ENCODE measurements around the gene MAGI2. TPM values are rescaled to one million over a fixed set of nuclear protein-coding genes. Genes with fewer than 3 reads are reported as not detected.

Gene MAGI2
- total RNA-seq, 3 donors from 2014 or later (not counting 1 experiment from before 2014, with no cell fraction given), result 0.09 to 0.48 (median 0.27) TPM

DNA sequence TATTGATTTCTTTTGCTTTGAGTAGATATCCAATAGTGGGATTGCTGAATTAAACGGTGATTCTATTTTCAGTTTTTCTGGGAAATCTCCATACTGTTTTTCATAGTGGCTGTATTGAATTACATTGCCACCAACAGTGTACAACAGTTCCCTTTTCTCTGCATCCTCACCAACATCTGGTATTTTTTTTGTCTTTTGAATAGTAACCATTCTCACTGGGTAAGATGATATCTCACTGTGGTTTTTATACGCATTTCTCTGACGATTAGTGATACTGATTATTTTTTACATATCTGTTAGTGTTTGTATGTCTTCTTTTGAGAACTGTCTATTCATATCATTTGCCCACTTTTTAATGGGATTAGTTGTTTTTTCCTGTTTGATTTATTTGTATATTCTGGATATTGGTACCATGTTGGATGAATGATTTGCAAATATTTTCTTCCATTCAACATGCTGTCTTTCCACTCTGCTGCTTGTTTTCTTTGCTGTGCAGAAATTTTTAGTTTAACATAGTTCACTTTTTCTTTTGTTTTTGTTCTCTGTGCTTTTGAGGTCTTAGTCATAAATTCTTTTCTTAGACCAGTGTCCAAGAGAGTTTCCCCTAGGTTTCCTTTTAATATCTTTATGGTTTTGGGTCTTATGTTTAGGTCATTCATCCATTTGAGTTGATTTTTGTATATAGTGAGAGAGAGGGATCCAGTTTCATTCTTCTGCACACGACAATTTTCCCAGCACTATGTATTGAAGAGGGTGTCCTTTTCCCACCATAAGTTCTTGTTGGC, 1070.2 kb downstream of the MAGI2 start:
- Histone ChIP-seq H3K27me3 (ENCODE audit: control insufficient read depth, insufficient read depth, low read length) (no peaks in the 10 kb centered on the region), H3K36me3 (ENCODE audit: control insufficient read depth, insufficient read depth, low read length) (no peaks in the 10 kb centered on the region), H3K4me3 (ENCODE audit: low read length) (no peak overlapping the region), H3K9me3 (ENCODE audit: control insufficient read depth, insufficient read depth, low read length) (no peaks in the 10 kb centered on the region), H3K4me1 (ENCODE audit: control insufficient read depth, insufficient read depth, low read length) (no peaks in the 10 kb centered on the region), H3K27ac (ENCODE audit: low read length) (no peak overlapping the region)
- ATAC-seq (no peak), DNase-seq (no peak)
- Mint-ChIP-seq H3K36me3 (no peaks in the 10 kb centered on the region), H3K9me3 (peaks cover 4 to 8% of the 10 kb centered on the region in 2 donors), H3K4me3 (no peak overlapping the region), H3K27me3 (ENCODE audit: low read depth in 2 of 2) (no peaks in the 10 kb centered on the region), H3K27ac (no peak overlapping the region), H3K4me1 (no peaks in the 10 kb centered on the region)
- TF ChIP-seq CTCF (IDR thresholded peaks at IDR 0.05), result no peak
- 88% methylated on average over 2 of the region's 4 CpGs for WGBS (ENCODE audit: insufficient coverage)
- intact Hi-C loops (cut with micrococcal nuclease), result no loop called here

- H3K4me3 ChIP-seq (ENCODE audit: low read length), result no peak overlapping the region
- no peaks in the 10 kb centered on the region for H3K36me3 ChIP-seq (ENCODE audit: control insufficient read depth, insufficient read depth, low read length)
- DNase-seq, result no peak
- no CpG with 5 or more reads among the region's 1 CpG for WGBS (ENCODE audit: insufficient coverage)
- H3K9me3 ChIP-seq (ENCODE audit: control insufficient read depth, insufficient read depth, low read length), result no peaks in the 10 kb centered on the region
- H3K4me1 ChIP-seq (ENCODE audit: control insufficient read depth, insufficient read depth, low read length), result no peaks in the 10 kb centered on the region
- no peaks in the 10 kb centered on the region for H3K27me3 Mint-ChIP-seq (ENCODE audit: low read depth in 2 of 2)
- intact Hi-C loops (cut with micrococcal nuclease), result no loop called here
- no peaks in the 10 kb centered on the region for H3K4me1 Mint-ChIP-seq
- no peak overlapping the region for H3K4me3 Mint-ChIP-seq
- TF ChIP-seq CTCF (IDR thresholded peaks at IDR 0.05), result no peak
- no peak overlapping the region for H3K27ac Mint-ChIP-seq
- H3K9me3 Mint-ChIP-seq, result peaks cover 6 to 7% of the 10 kb centered on the region in 2 donors
- no peak for ATAC-seq
- H3K27ac ChIP-seq (ENCODE audit: low read length), result no peak overlapping the region
- H3K27me3 ChIP-seq (ENCODE audit: control insufficient read depth, insufficient read depth, low read length), result no peaks in the 10 kb centered on the region
- H3K36me3 Mint-ChIP-seq, result no peaks in the 10 kb centered on the region
Observed at GRCh38 chr7:78379148-78379547, 1074.3 kb downstream of the MAGI2 start.

DNA sequence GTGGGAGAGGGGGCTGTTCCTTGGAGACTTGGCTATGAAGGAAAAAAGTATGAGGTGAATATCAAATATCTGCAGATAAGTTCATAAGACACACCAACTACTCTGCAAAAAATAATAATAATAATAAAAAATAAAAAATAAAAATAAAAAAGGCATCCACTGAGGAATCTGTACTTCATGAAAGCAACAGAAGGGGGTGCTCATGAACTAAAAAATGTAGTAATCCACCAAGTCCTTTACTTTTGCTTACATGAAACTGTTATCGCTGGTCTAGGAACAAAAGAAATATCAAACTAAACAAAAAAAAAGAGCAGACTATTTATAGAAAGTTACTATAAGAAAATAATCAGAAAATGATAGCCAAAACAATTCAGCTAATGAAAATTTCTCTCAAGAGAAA, 1075.9 kb downstream of the MAGI2 start:
- Histone ChIP-seq H3K4me1 (ENCODE audit: control insufficient read depth, insufficient read depth, low read length) (no peaks in the 10 kb centered on the region), H3K9me3 (ENCODE audit: control insufficient read depth, insufficient read depth, low read length) (no peaks in the 10 kb centered on the region), H3K4me3 (ENCODE audit: low read length) (no peak overlapping the region), H3K27ac (ENCODE audit: low read length) (no peak overlapping the region), H3K27me3 (ENCODE audit: control insufficient read depth, insufficient read depth, low read length) (no peaks in the 10 kb centered on the region), H3K36me3 (ENCODE audit: control insufficient read depth, insufficient read depth, low read length) (no peaks in the 10 kb centered on the region)
- Mint-ChIP-seq H3K36me3 (no peaks in the 10 kb centered on the region), H3K4me3 (no peak overlapping the region), H3K9me3 (peaks cover 4 to 7% of the 10 kb centered on the region in 2 donors), H3K27me3 (ENCODE audit: low read depth in 2 of 2) (no peaks in the 10 kb centered on the region), H3K27ac (no peak overlapping the region), H3K4me1 (no peaks in the 10 kb centered on the region)
- WGBS (ENCODE audit: insufficient coverage), result no CpG with 5 or more reads among the region's 1 CpG
- TF ChIP-seq CTCF (IDR thresholded peaks at IDR 0.05), result no peak
- ATAC-seq (no peak), DNase-seq (no peak)
- intact Hi-C loops (cut with micrococcal nuclease), result no loop called here

DNA sequence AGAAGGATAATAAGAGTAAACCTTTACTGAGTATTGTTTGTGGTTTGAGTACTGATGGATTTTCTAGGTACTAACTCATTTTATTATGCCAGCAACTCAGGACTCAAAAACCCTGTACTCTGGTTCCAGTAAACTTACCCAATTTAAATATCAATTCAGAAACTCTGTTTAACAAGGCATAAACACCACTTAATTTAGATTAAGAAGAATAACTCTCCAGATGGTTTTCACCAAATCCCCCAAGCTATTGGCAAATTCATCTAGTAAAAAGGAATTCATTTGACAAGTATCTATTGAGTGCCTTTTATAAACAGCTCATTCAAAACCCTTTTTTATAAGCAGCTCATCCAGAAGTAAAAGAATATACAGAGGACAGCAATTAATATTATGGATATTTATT, 1082.5 kb downstream of the MAGI2 start:
- Mint-ChIP-seq H3K36me3 (no peaks in the 10 kb centered on the region), H3K9me3 (peaks cover 0 to 3% of the 10 kb centered on the region in 2 donors), H3K27me3 (ENCODE audit: low read depth in 2 of 2) (no peaks in the 10 kb centered on the region), H3K4me1 (no peaks in the 10 kb centered on the region), H3K4me3 (no peak overlapping the region), H3K27ac (no peak overlapping the region)
- Histone ChIP-seq H3K4me3 (ENCODE audit: low read length) (no peak overlapping the region), H3K4me1 (ENCODE audit: control insufficient read depth, insufficient read depth, low read length) (no peaks in the 10 kb centered on the region), H3K27ac (ENCODE audit: low read length) (no peak overlapping the region), H3K36me3 (ENCODE audit: control insufficient read depth, insufficient read depth, low read length) (no peaks in the 10 kb centered on the region), H3K9me3 (ENCODE audit: control insufficient read depth, insufficient read depth, low read length) (no peaks in the 10 kb centered on the region), H3K27me3 (ENCODE audit: control insufficient read depth, insufficient read depth, low read length) (no peaks in the 10 kb centered on the region)
- intact Hi-C loops (cut with micrococcal nuclease), result no loop called here
- no peak for TF ChIP-seq CTCF (IDR thresholded peaks at IDR 0.05)
- no peak for ATAC-seq
- DNase-seq, result no peak

Data from natural killer cell (primary cell).